GM10248 (cell line): Measurements from ENCODE around the gene PDE2A.

Experiments
- CTCF ChIA-PET: fragments of 300-600 bp; sonication (Branson Sonifier 250); formaldehyde crosslinking; extraction: SDS; loops from one replicate; lab custom pipeline; 2021; ENCODE audit warnings: antibody characterized with exemption; lab: Yijun Ruan, JAX
- POLR2A ChIA-PET: fragments of 350-650 bp; sonication (Branson Sonifier 250); formaldehyde crosslinking; extraction: SDS; loops from one replicate; lab custom pipeline; 2020; ENCODE audit warnings: antibody characterized with exemption; lab: Yijun Ruan, JAX
- DNase-seq: peaks from one replicate; pipeline ENCODE4 v3.0.0; 2012; ENCODE audit errors: extremely low spot score
- CTCF ChIP-seq: IDR thresholded peaks from 2 replicates; pipeline ENCODE4 v1.5.1; 2012; ENCODE audit warnings: mild to moderate bottlenecking, low read depth; ENCODE audit errors: extremely low read depth, missing control alignments, control extremely low read depth

Gene PDE2A

GRCh38 chr11:72634016-72634415 lies 40.2 kb downstream of the PDE2A start:
- TF ChIP-seq CTCF = no peak
- ChIA-PET POLR2A (no interaction called here), CTCF (interaction anchor here (0.6 to 5.9 kb wide), 4 partner anchors 8 to 162 kb away, joined by 3 to 23 read pairs (median 4); no protein-coding TSS in a partner anchor)

GRCh38 chr11:72633068-72633467 lies 41.2 kb downstream of the PDE2A start:
- ChIA-PET CTCF (interaction anchor here (0.9 kb wide), 1 partner anchor 42 kb away, joined by 3 read pairs; no protein-coding TSS in a partner anchor), POLR2A (no interaction called here)
- no peak for TF ChIP-seq CTCF
- DNase-seq = no peak

More at GRCh38 chr11:72634016-72634415, 40.2 kb downstream of the PDE2A start:
- no peak for DNase-seq

- CTCF ChIA-PET = interaction anchor here (0.8 to 1.2 kb wide), 4 partner anchors 11 to 172 kb away, joined by 3 to 4 read pairs (median 3); no protein-coding TSS in a partner anchor
- no peak for TF ChIP-seq CTCF
- POLR2A ChIA-PET = no interaction called here
- no peak for DNase-seq
These were observed 42.2 kb downstream of the PDE2A start for GRCh38 chr11:72631806-72632731.

- DNase-seq = no peak
- ChIA-PET POLR2A (no interaction called here), CTCF (interaction anchor here (1.0 to 1.4 kb wide), 3 partner anchors 10 to 44 kb away, joined by 3 to 5 read pairs (median 4); no protein-coding TSS in a partner anchor)
- no peak for TF ChIP-seq CTCF
These were observed 43.9 kb downstream of the PDE2A start for GRCh38 chr11:72630104-72630852.

GRCh38 chr11:72629266-72629665 lies 45.0 kb downstream of the PDE2A start:
- ChIA-PET CTCF (interaction anchor here (0.8 to 1.4 kb wide), 3 partner anchors 9 to 55 kb away, joined by 3 to 4 read pairs (median 3); no protein-coding TSS in a partner anchor), POLR2A (no interaction called here)
- DNase-seq = no peak
- no peak for TF ChIP-seq CTCF
